ENCODE data around the gene SARS1. TPM values are rescaled to one million over a fixed set of nuclear protein-coding genes. Genes with fewer than 3 reads are reported as not detected.

Gene SARS1
- total and polyA plus RNA-seq, 4 donors, result 57.5 to 132 (median 92.8) TPM

GRCh38 chr1:109268431-109269211, 54.9 kb downstream of the SARS1 start (continued):
- TF ChIP-seq ZBTB33 (IDR thresholded peaks at IDR 0.05), result no peak
- TF ChIP-seq HNF4A (conservative IDR thresholded peaks at IDR 0.05), result no peak
- no peak for TF ChIP-seq TAF1 (conservative IDR thresholded peaks at IDR 0.05)

- Histone ChIP-seq H3K4me1 (ENCODE audit: control insufficient read depth in 4 of 4, insufficient read depth in 4 of 4, low read length in 3 of 4) (peaks cover 0 to 3% (median 2%) of the 10 kb centered on the region in 4 donors), H3K27me3 (ENCODE audit: control insufficient read depth in 4 of 4, insufficient read depth in 4 of 4, low read length in 3 of 4) (no peaks in the 10 kb centered on the region), H3K9ac (ENCODE audit: low read depth in 1 of 2, low read length in 2 of 2) (no peak overlapping the region), H3K4me3 (ENCODE audit: low read depth in 1 of 3, low read length in 3 of 3) (no peak overlapping the region), H3K9me3 (ENCODE audit: control insufficient read depth in 4 of 4, low read length in 3 of 4) (no peaks in the 10 kb centered on the region), H3K27ac (ENCODE audit: low read depth in 1 of 2, low read length in 2 of 2) (no peak overlapping the region), H3K36me3 (ENCODE audit: control insufficient read depth in 4 of 4, insufficient read depth in 3 of 4, low read depth in 1 of 4, low read length in 3 of 4) (no peaks in the 10 kb centered on the region)
- DNase-seq (ENCODE audit: low spot score), result no peak
- TF ChIP-seq MAX (IDR thresholded peaks at IDR 0.05) (no peak), YY1 (IDR thresholded peaks at IDR 0.05) (no peak), GABPA (IDR thresholded peaks at IDR 0.05 in 1 of 2, conservative IDR thresholded peaks at IDR 0.05 in 1 of 2) (no peak), RXRA (IDR thresholded peaks at IDR 0.05) (no peak), CTCF (IDR thresholded peaks at IDR 0.05; ENCODE audit: low read depth, low read length, missing input control) (no peak), RAD21 (IDR thresholded peaks at IDR 0.05) (no peak), FOXA1 (IDR thresholded peaks at IDR 0.05) (no peak), HNF4G (IDR thresholded peaks at IDR 0.05) (no peak), EGR1 (IDR thresholded peaks at IDR 0.05; ENCODE audit: low read depth in 2 of 2) (no peak), FOXA2 (IDR thresholded peaks at IDR 0.05) (no peak), JUND (IDR thresholded peaks at IDR 0.05) (no peak), ATF3 (IDR thresholded peaks at IDR 0.05) (no peak), ZBTB33 (IDR thresholded peaks at IDR 0.05) (no peak), NR2F2 (IDR thresholded peaks at IDR 0.05) (no peak), REST (IDR thresholded peaks at IDR 0.05) (no peak), SP1 (IDR thresholded peaks at IDR 0.05) (no peak), TAF1 (conservative IDR thresholded peaks at IDR 0.05) (no peak)
- 93% methylated on average over 33 of the region's 33 CpGs for WGBS
Measured at GRCh38 chr1:109269212-109269980, 55.7 kb downstream of the SARS1 start.
